Colon (tissue), 2 donors: ENCODE measurements around the gene WDR45B.

Source experiments
- FAIRE-seq: peaks from 2 replicates; lab custom pipeline; 2012; peaks lifted over from hg19 to GRCh38; lab: Jason Lieb, UNC
- donor health status: control.
- donor health status: control.

WDR45B gene

GRCh38 chr17:82648165-82648668, at the start of gene WDR45B:
Gene WDR45B (minus strand): TSS chr17:82648444. CDS start chr17:82648340, 104 bp downstream.
- no peak for FAIRE-seq

GRCh38 chr17:82697808-82698064, 49.5 kb upstream of the WDR45B start:
- FAIRE-seq: no peak

GRCh38 chr17:82696916-82697807, 48.9 kb upstream of the WDR45B start:
- FAIRE-seq: no peak

- FAIRE-seq: no peak
Observed at GRCh38 chr17:82696259-82696658, 48.0 kb upstream of the WDR45B start.

GRCh38 chr17:82694647-82695046, 46.4 kb upstream of the WDR45B start:
- FAIRE-seq: no peak

GRCh38 chr17:82693168-82693867, 45.1 kb upstream of the WDR45B start:
- no peak for FAIRE-seq

- FAIRE-seq: no peak
Observed at GRCh38 chr17:82692268-82692667, 44.0 kb upstream of the WDR45B start.

- no peak for FAIRE-seq
Observed at GRCh38 chr17:82691714-82692113, 43.5 kb upstream of the WDR45B start.

- no peak for FAIRE-seq
Observed at GRCh38 chr17:82690786-82691489, 42.7 kb upstream of the WDR45B start.

GRCh38 chr17:82689077-82689476, 40.8 kb upstream of the WDR45B start:
- no peak for FAIRE-seq

GRCh38 chr17:82687871-82688270, 39.6 kb upstream of the WDR45B start:
- FAIRE-seq: no peak

- FAIRE-seq: no peak
Observed at GRCh38 chr17:82687375-82687861, 39.2 kb upstream of the WDR45B start.

- no peak for FAIRE-seq
Observed at GRCh38 chr17:82686366-82687324, 38.4 kb upstream of the WDR45B start.

- FAIRE-seq: no peak
Observed at GRCh38 chr17:82685291-82685690, 37.0 kb upstream of the WDR45B start.

- FAIRE-seq: peak; percentile 33
Observed at GRCh38 chr17:82684228-82684841, 36.1 kb upstream of the WDR45B start.

- no peak for FAIRE-seq
Observed at GRCh38 chr17:82683534-82683933, 35.3 kb upstream of the WDR45B start.

GRCh38 chr17:82681547-82681946, 33.3 kb upstream of the WDR45B start:
- FAIRE-seq: no peak

GRCh38 chr17:82679586-82680465, 31.6 kb upstream of the WDR45B start:
- FAIRE-seq: no peak

GRCh38 chr17:82678265-82678891, 30.1 kb upstream of the WDR45B start:
- FAIRE-seq: no peak
